Stomach (tissue), 9 donors: ENCODE data around the gene SLC22A12. TPM values are rescaled to one million over a fixed set of nuclear protein-coding genes. Genes with fewer than 3 reads are reported as not detected.

Experiments used
- DNase-seq, 2 donors: peaks; one replicate each; pipeline versions ENCODE4 v3.0.0 to v3.0.0-alpha.2; 2013 to 2019
- H3K27ac ChIP-seq, 5 donors: fragments of 200-600 bp in 4 of 5; sonication (generic) in 4 of 5; one replicate each; pipeline ENCODE4 v1.5.1; 2013 to 2019; ENCODE audit warnings: mild to moderate bottlenecking in 1 of 5, moderate library complexity in 1 of 5
- H3K27me3 ChIP-seq, 3 donors: fragments of 200-600 bp; sonication (generic); one replicate each; pipeline ENCODE4 v1.5.1; 2017 to 2019; ENCODE audit warnings: mixed run types in 1 of 3
- H3K36me3 ChIP-seq, 4 donors: fragments of 200-600 bp; sonication (generic); 1 replicate in 3 of 4; 2 replicates in 1 of 4; pipeline ENCODE4 v1.5.1; 2016 to 2019
- H3K4me1 ChIP-seq, 4 donors: fragments of 200-600 bp; sonication (generic); one replicate each; pipeline ENCODE4 v1.5.1; 2016 to 2019
- H3K4me3 ChIP-seq, 4 donors: fragments of 200-600 bp; sonication (generic) in 3 of 4; one replicate each; pipeline ENCODE4 v1.5.1; 2016 to 2019; ENCODE audit warnings: mild to moderate bottlenecking in 1 of 4
- H3K9me3 ChIP-seq, 4 donors: fragments of 200-600 bp; sonication (generic); one replicate each; pipeline ENCODE4 v1.5.1; 2016 to 2019
- CTCF ChIP-seq, 7 experiments: fragments of 450-650 bp in 4 of 7; fragments of 200-600 bp in 3 of 7; sonication (generic) in 3 of 7; IDR thresholded peaks; one replicate each; pipeline ENCODE4 v1.5.1; 2016 to 2019; ENCODE audit warnings: antibody characterized with exemption in 7 of 7, control low read depth in 2 of 7, mild to moderate bottlenecking in 1 of 7
- EP300 ChIP-seq: sonication (generic); formaldehyde crosslinking; IDR thresholded peaks from one replicate; pipeline ENCODE4 v1.6.1; 2017; ENCODE audit warnings: antibody characterized with exemption
- POLR2A ChIP-seq, 4 donors: fragments of 450-650 bp; IDR thresholded peaks; one replicate each; pipeline ENCODE4 v1.6.1; 2016; ENCODE audit warnings: antibody characterized with exemption in 4 of 4, control low read depth in 2 of 4, mild to moderate bottlenecking in 1 of 4, moderate library complexity in 1 of 4
- POLR2AphosphoS5 ChIP-seq, 3 donors: sonication (generic); formaldehyde crosslinking; IDR thresholded peaks; one replicate each; pipeline ENCODE4 v1.6.1; 2016; ENCODE audit warnings: antibody characterized with exemption in 3 of 3
- WGBS, 5 donors: extraction: QIAGEN DNeasy Blood & Tissue Kit in 3 of 5; methylation state at CpG; one replicate each; pipeline versions ENCODE4 v1.1.5 to v1.1.7; 2013 to 2018; 5-methylcytosine and 5-hydroxymethylcytosine counted together
- intact Hi-C: fragments of 100-400 bp; cut with DNase I; formaldehyde crosslinking; loops from one replicate; pipeline ENCODE4 v1.15.1; 2023; ENCODE audit warnings: low total_unique reads
- polyA plus RNA-seq, 3 donors: library from polyadenylated mRNA; stranded (reverse); fragments of 200-250 nt; gene quantifications; one replicate each; pipeline ENCODE4 v1.2.3, GENCODE V29; 2013
- total RNA-seq, 5 donors: library from RNA; depleted of rRNA; stranded (reverse); fragments of >200 nt; gene quantifications; one replicate each; pipeline versions ENCODE4 v1.1.0 to v1.2.3, GENCODE V29; 2014 to 2016
- donor health status: healthy with polysubstance abuse.
- donor health status: Bipolar disorder and iron deficiency.
- donor health status: healthy.

SLC22A12 gene
- total and polyA plus RNA-seq, 8 donors = not detected

- 76 to 93% (median 84%) methylated on average over 5 to 9 of the region's 9 CpGs for WGBS, 5 donors
- H3K4me3 ChIP-seq = no peak overlapping the region
- H3K27me3 ChIP-seq = peaks cover 7 to 76% (median 28%) of the 10 kb centered on the region in 3 donors
- H3K4me1 ChIP-seq = peaks cover 2 to 16% (median 13%) of the 10 kb centered on the region in 4 donors
- no peak overlapping the region for H3K27ac ChIP-seq
- no peaks in the 10 kb centered on the region for H3K36me3 ChIP-seq
- DNase-seq = no peak
- intact Hi-C loops = no loop called here
- no peaks in the 10 kb centered on the region for H3K9me3 ChIP-seq
- TF ChIP-seq POLR2AphosphoS5 (IDR thresholded peaks at IDR 0.05) (no peak), CTCF (IDR thresholded peaks at IDR 0.05) (no peak), EP300 (no peak), POLR2A (IDR thresholded peaks at IDR 0.05) (no peak)
These were observed 57.5 kb downstream of the SLC22A12 start for GRCh38 chr11:64648551-64648950.

GRCh38 chr11:64649291-64649697 lies 58.3 kb downstream of the SLC22A12 start:
- H3K27me3 ChIP-seq = peaks cover 0 to 76% (median 21%) of the 10 kb centered on the region in 3 donors
- DNase-seq = peak in 1 of 2 donors; percentile 51
- TF ChIP-seq EP300 (no peak), POLR2AphosphoS5 (IDR thresholded peaks at IDR 0.05) (no peak), POLR2A (IDR thresholded peaks at IDR 0.05) (no peak), CTCF (IDR thresholded peaks at IDR 0.05) (no peak)
- H3K27ac ChIP-seq = no peak overlapping the region
- WGBS, 5 donors = 21 to 33% (median 25%) methylated on average over 5 to 6 of the region's 6 CpGs
- no peak overlapping the region for H3K4me3 ChIP-seq
- H3K36me3 ChIP-seq = no peaks in the 10 kb centered on the region
- intact Hi-C loops = no loop called here
- H3K4me1 ChIP-seq = peaks cover 0 to 10% (median 8%) of the 10 kb centered on the region in 4 donors
- H3K9me3 ChIP-seq = no peaks in the 10 kb centered on the region

GRCh38 chr11:64650923-64651523 lies 60.0 kb downstream of the SLC22A12 start:
- intact Hi-C loops = no loop called here
- TF ChIP-seq EP300 (no peak), POLR2A (IDR thresholded peaks at IDR 0.05) (no peak), POLR2AphosphoS5 (IDR thresholded peaks at IDR 0.05) (no peak), CTCF (IDR thresholded peaks at IDR 0.05) (peak in 1 of 7 experiments; percentile 31)
- H3K27me3 ChIP-seq = peaks cover 0 to 59% (median 6%) of the 10 kb centered on the region in 3 donors
- no peak overlapping the region for H3K27ac ChIP-seq
- peaks cover 0 to 10% (median 8%) of the 10 kb centered on the region in 4 donors for H3K4me1 ChIP-seq
- H3K4me3 ChIP-seq = no peak overlapping the region
- H3K36me3 ChIP-seq = no peaks in the 10 kb centered on the region
- peak in 1 of 2 donors; percentile 48 for DNase-seq
- 58 to 67% (median 63%) methylated on average over 15 to 18 of the region's 18 CpGs for WGBS, 5 donors
- H3K9me3 ChIP-seq = no peaks in the 10 kb centered on the region

Other genes with a start within 250 kb of the SLC22A12 start
- 100 to 1,000 TPM in 1 of 5 donors, 10 to 100 TPM in 4; 15.4 to 103 (median 81.1) TPM for gene RPS6KA4, start 232.1 kb upstream of the SLC22A12 start, total RNA-seq
- 10 to 100 TPM; 18.5 to 22.8 (median 20.2) TPM for gene RPS6KA4, start 232.1 kb upstream of the SLC22A12 start, polyA plus RNA-seq
- not detected for gene SLC22A11, start 35.3 kb upstream of the SLC22A12 start, total RNA-seq
- gene SLC22A11, start 35.3 kb upstream of the SLC22A12 start, polyA plus RNA-seq = not detected
- gene NRXN2, start 132.0 kb downstream of the SLC22A12 start, total RNA-seq = 10 to 100 TPM in 1 of 5 donors, under 1 TPM in 1, not detected in 3; 0.14 to 16.9 TPM
- gene NRXN2, start 132.0 kb downstream of the SLC22A12 start, polyA plus RNA-seq = 1 to 10 TPM in 1 of 3 donors, under 1 TPM in 1, not detected in 1; 0.93 to 1.4 TPM
- gene RASGRP2, start 152.9 kb downstream of the SLC22A12 start, total RNA-seq = 10 to 100 TPM in 3 of 5 donors, 1 to 10 TPM in 2; 5.3 to 60.8 (median 13.4) TPM
- 10 to 100 TPM in 1 of 3 donors, 1 to 10 TPM in 2; 7.2 to 20.6 (median 8.2) TPM for gene RASGRP2, start 152.9 kb downstream of the SLC22A12 start, polyA plus RNA-seq
- 1 to 10 TPM in 2 of 5 donors, under 1 TPM in 2, not detected in 1; 0.58 to 2.0 (median 1.4) TPM for gene PYGM, start 168.8 kb downstream of the SLC22A12 start, total RNA-seq
- gene PYGM, start 168.8 kb downstream of the SLC22A12 start, polyA plus RNA-seq = 1 to 10 TPM in 2 of 3 donors, under 1 TPM in 1; 0.37 to 3.5 (median 3.1) TPM
- gene SF1, start 187.3 kb downstream of the SLC22A12 start, total RNA-seq = 100 to 1,000 TPM; 235 to 341 (median 279) TPM
- gene SF1, start 187.3 kb downstream of the SLC22A12 start, polyA plus RNA-seq = 10 to 100 TPM; 57.5 to 72.1 (median 63.4) TPM
- 10 to 100 TPM in 2 of 5 donors, 1 to 10 TPM in 3; 2.3 to 66.9 (median 9.0) TPM for gene MAP4K2, start 212.0 kb downstream of the SLC22A12 start, total RNA-seq
- gene MAP4K2, start 212.0 kb downstream of the SLC22A12 start, polyA plus RNA-seq = 10 to 100 TPM; 13.0 to 20.9 (median 13.8) TPM
- gene MEN1, start 219.3 kb downstream of the SLC22A12 start, total RNA-seq = 10 to 100 TPM in 4 of 5 donors, 1 to 10 TPM in 1; 9.4 to 62.5 (median 16.9) TPM
- gene MEN1, start 219.3 kb downstream of the SLC22A12 start, polyA plus RNA-seq = 10 to 100 TPM; 12.9 to 16.4 (median 13.6) TPM